ENCODE measurements around the gene GPRIN3.

Gene GPRIN3

GRCh38 chr4:89356086-89356485 is 48.5 kb upstream of the GPRIN3 start (continued):
- TF ChIP-seq ZNF26 (tag by site-specific recombination; IDR thresholded peaks at IDR 0.05) (no peak), ZSCAN18 (tag by site-specific recombination; IDR thresholded peaks at IDR 0.05) (no peak), ZNF580 (tag by site-specific recombination; IDR thresholded peaks at IDR 0.05) (peak; percentile 57; the same call in 1 of the 2 replicates), ZXDB (tag by site-specific recombination; IDR thresholded peaks at IDR 0.05) (peak; percentile 63), ZNF621 (tag by site-specific recombination; IDR thresholded peaks at IDR 0.05) (no peak), ZNF350 (tag by site-specific recombination; IDR thresholded peaks at IDR 0.05) (no peak), ZNF211 (tag by site-specific recombination; IDR thresholded peaks at IDR 0.05; ENCODE audit: low read depth) (no peak), ZBTB20 (tag by site-specific recombination; IDR thresholded peaks at IDR 0.05) (no peak), ZNF830 (tag by site-specific recombination; IDR thresholded peaks at IDR 0.05; ENCODE audit: low read depth) (no peak), ZNF132 (tag by site-specific recombination; IDR thresholded peaks at IDR 0.05; ENCODE audit: borderline replicate concordance) (no peak), ZNF274 (IDR thresholded peaks at IDR 0.05; ENCODE audit: low read length) (no peak), ZNF274 (tag by site-specific recombination; IDR thresholded peaks at IDR 0.05; ENCODE audit: borderline replicate concordance) (no peak), ZNF624 (tag by site-specific recombination; IDR thresholded peaks at IDR 0.05) (no peak), WT1 (tag by site-specific recombination; IDR thresholded peaks at IDR 0.05) (peak; percentile 85), ZSCAN16 (tag by site-specific recombination; IDR thresholded peaks at IDR 0.05) (no peak), ZNF169 (tag by site-specific recombination; IDR thresholded peaks at IDR 0.05) (no peak), ZNF18 (tag by site-specific recombination; IDR thresholded peaks at IDR 0.05) (no peak), SCRT1 (tag by site-specific recombination; IDR thresholded peaks at IDR 0.05; ENCODE audit: borderline replicate concordance) (no peak), ZNF561 (tag by site-specific recombination; IDR thresholded peaks at IDR 0.05; ENCODE audit: borderline replicate concordance) (no peak), REST (tag by site-specific recombination; IDR thresholded peaks at IDR 0.05) (no peak), ZBTB11 (tag by site-specific recombination; conservative IDR thresholded peaks at IDR 0.05; ENCODE audit: low read depth) (no peak), TSHZ1 (tag by site-specific recombination; IDR thresholded peaks at IDR 0.05; ENCODE audit: borderline replicate concordance) (peak; percentile 75; the same call in 1 of the 2 replicates), KLF7 (tag by site-specific recombination; IDR thresholded peaks at IDR 0.05; ENCODE audit: borderline replicate concordance) (no peak), ZNF548 (tag by site-specific recombination; IDR thresholded peaks at IDR 0.05) (no peak)

Data from HEK293 (cell line).